Parathyroid adenoma (tissue), 2 donors: Measurements from ENCODE around the gene CALHM6.

Source experiments
- H2AFZ ChIP-seq: fragments of 300-600 bp; sonication (generic); one replicate; pipeline ENCODE4 v1.7.0; 2017; ENCODE audit warnings: antibody characterized with exemption, mild to moderate bottlenecking
- H3K27ac ChIP-seq: fragments of 300-600 bp; sonication (generic); one replicate; pipeline ENCODE4 v1.7.0; 2017
- H3K27me3 ChIP-seq: fragments of 300-600 bp; sonication (generic); one replicate; pipeline ENCODE4 v1.7.0; 2017; ENCODE audit warnings: low read length; ENCODE audit not compliant: control insufficient read depth, insufficient read depth
- H3K36me3 ChIP-seq: fragments of 300-600 bp; sonication (generic); one replicate; pipeline ENCODE4 v1.7.0; 2017; ENCODE audit warnings: low read length; ENCODE audit not compliant: control insufficient read depth, insufficient read depth
- H3K4me1 ChIP-seq: fragments of 300-600 bp; sonication (generic); one replicate; pipeline ENCODE4 v1.7.0; 2017; ENCODE audit warnings: control low read depth
- H3K4me2 ChIP-seq: fragments of 300-600 bp; sonication (generic); one replicate; pipeline ENCODE4 v1.7.0; 2017; ENCODE audit warnings: low read length
- H3K4me3 ChIP-seq: fragments of 300-600 bp; sonication (generic); one replicate; pipeline ENCODE4 v1.7.0; 2017; ENCODE audit warnings: low read depth, low read length
- H3K79me2 ChIP-seq: fragments of 300-600 bp; sonication (generic); one replicate; pipeline ENCODE4 v1.7.0; 2017; ENCODE audit warnings: control low read depth
- H3K9ac ChIP-seq: fragments of 300-600 bp; sonication (generic); one replicate; pipeline ENCODE4 v1.7.0; 2017; ENCODE audit warnings: mild to moderate bottlenecking
- H3K9me3 ChIP-seq: fragments of 300-600 bp; sonication (generic); one replicate; pipeline ENCODE4 v1.7.0; 2017; ENCODE audit warnings: low read length; ENCODE audit not compliant: control insufficient read depth
- CTCF ChIP-seq: fragments of 300-600 bp; sonication (generic); IDR thresholded peaks from one replicate; pipeline ENCODE4 v1.7.0; 2017; ENCODE audit warnings: antibody characterized with exemption, mild to moderate bottlenecking
- donor health status: primary hyperparathyroidism.

CALHM6 gene

GRCh38 chr6:116446399-116446798 is 14.8 kb upstream of the CALHM6 start:
- Histone ChIP-seq H3K27me3 (no peaks in the 10 kb centered on the region), H3K36me3 (no peaks in the 10 kb centered on the region), H2AFZ (no peak overlapping the region), H3K79me2 (no peaks in the 10 kb centered on the region), H3K9ac (no peak overlapping the region), H3K9me3 (no peaks in the 10 kb centered on the region), H3K27ac (no peak overlapping the region), H3K4me2 (no peak overlapping the region), H3K4me3 (no peak overlapping the region), H3K4me1 (no peaks in the 10 kb centered on the region)
- TF ChIP-seq CTCF: no peak

GRCh38 chr6:116447052-116447451 is 14.1 kb upstream of the CALHM6 start:
- Histone ChIP-seq H3K36me3 (no peaks in the 10 kb centered on the region), H3K27ac (no peak overlapping the region), H3K27me3 (no peaks in the 10 kb centered on the region), H3K9ac (no peak overlapping the region), H3K9me3 (no peaks in the 10 kb centered on the region), H2AFZ (no peak overlapping the region), H3K4me2 (no peak overlapping the region), H3K4me3 (no peak overlapping the region), H3K79me2 (no peaks in the 10 kb centered on the region), H3K4me1 (no peaks in the 10 kb centered on the region)
- TF ChIP-seq CTCF: no peak

GRCh38 chr6:116447496-116448011 is 13.6 kb upstream of the CALHM6 start:
- no peak overlapping the region for H3K4me2 ChIP-seq
- no peak for TF ChIP-seq CTCF
- no peak overlapping the region for H2AFZ ChIP-seq
- no peak overlapping the region for H3K9ac ChIP-seq
- no peaks in the 10 kb centered on the region for H3K9me3 ChIP-seq
- no peak overlapping the region for H3K27ac ChIP-seq
- no peaks in the 10 kb centered on the region for H3K36me3 ChIP-seq
- no peaks in the 10 kb centered on the region for H3K27me3 ChIP-seq
- no peaks in the 10 kb centered on the region for H3K4me1 ChIP-seq
- no peak overlapping the region for H3K4me3 ChIP-seq
- H3K79me2 ChIP-seq: no peaks in the 10 kb centered on the region

- no peak for TF ChIP-seq CTCF
- Histone ChIP-seq H3K79me2 (no peaks in the 10 kb centered on the region), H3K27me3 (no peaks in the 10 kb centered on the region), H3K4me2 (no peak overlapping the region), H3K4me1 (no peaks in the 10 kb centered on the region), H3K36me3 (no peaks in the 10 kb centered on the region), H3K4me3 (no peak overlapping the region), H3K9me3 (no peaks in the 10 kb centered on the region), H2AFZ (no peak overlapping the region), H3K9ac (no peak overlapping the region), H3K27ac (no peak overlapping the region)
Measured at GRCh38 chr6:116449565-116449964, 11.6 kb upstream of the CALHM6 start.

GRCh38 chr6:116450185-116450710 is 10.9 kb upstream of the CALHM6 start:
- Histone ChIP-seq H3K27ac (no peak overlapping the region), H3K4me2 (no peak overlapping the region), H3K36me3 (no peaks in the 10 kb centered on the region), H3K4me1 (no peaks in the 10 kb centered on the region), H3K27me3 (no peaks in the 10 kb centered on the region), H3K4me3 (no peak overlapping the region), H3K79me2 (no peaks in the 10 kb centered on the region), H3K9me3 (no peaks in the 10 kb centered on the region), H3K9ac (no peak overlapping the region), H2AFZ (no peak overlapping the region)
- TF ChIP-seq CTCF: no peak
